HG02623 (cell line): ENCODE results near the gene GLS2.
"Not testable (repeated sequence)": the region's sequence is repeated elsewhere in the genome, so short reads cannot be mapped to it uniquely, and the experiment has no call there.

Experiments
- ATAC-seq: cut with Tn5 transposase; IDR thresholded peaks from one replicate; pipeline ENCODE4 v1.9.1; 2021; ENCODE audit warnings: moderate library complexity; ENCODE audit not compliant: unreplicated experiment

GLS2 gene

GRCh38 chr12:56493409-56494105 lies 5.6 kb upstream of the GLS2 start:
- not testable (repeated sequence) for ATAC-seq

GRCh38 chr12:56490360-56490759 lies 2.4 kb upstream of the GLS2 start:
- no peak for ATAC-seq

GRCh38 chr12:56487448-56488040 lies 417 bp downstream of the GLS2 start:
- ATAC-seq, result no peak

- no peak for ATAC-seq
These were observed 1.3 kb downstream of the GLS2 start for GRCh38 chr12:56486694-56487093.

- no peak for ATAC-seq
These were observed 3.4 kb downstream of the GLS2 start for GRCh38 chr12:56484566-56484965.

- no peak for ATAC-seq
These were observed 8.3 kb downstream of the GLS2 start for GRCh38 chr12:56479625-56480024.

GRCh38 chr12:56477521-56478225 lies 10.3 kb downstream of the GLS2 start:
- ATAC-seq, result no peak

GRCh38 chr12:56476972-56477432 lies 11.0 kb downstream of the GLS2 start:
- no peak for ATAC-seq

- no peak for ATAC-seq
These were observed 11.8 kb downstream of the GLS2 start for GRCh38 chr12:56476143-56476542.

- no peak for ATAC-seq
These were observed 13.6 kb downstream of the GLS2 start for GRCh38 chr12:56474389-56474788.

- no peak for ATAC-seq
These were observed 18.7 kb downstream of the GLS2 start for GRCh38 chr12:56469007-56469930.

- peak; percentile 84 for ATAC-seq
These were observed 19.6 kb downstream of the GLS2 start, which contains the start of gene SPRYD4 for GRCh38 chr12:56468216-56469006. TSS of gene SPRYD4 (plus strand) at chr12:56468578. CDS start at chr12:56468592, 14 bp downstream.

GRCh38 chr12:56462565-56462964 lies 25.4 kb downstream of the GLS2 start:
- no peak for ATAC-seq

- ATAC-seq, result no peak
These were observed 26.5 kb downstream of the GLS2 start for GRCh38 chr12:56461235-56462159.

- no peak for ATAC-seq
These were observed 30.1 kb downstream of the GLS2 start for GRCh38 chr12:56457817-56458216.

GRCh38 chr12:56454557-56454956 lies 33.4 kb downstream of the GLS2 start, which contains the start of gene MIP:
TSS of gene MIP (minus strand) at chr12:56454657. CDS start at chr12:56454613, 44 bp downstream.
- ATAC-seq, result no peak

GRCh38 chr12:56451147-56451546 lies 36.8 kb downstream of the GLS2 start:
- no peak for ATAC-seq

GRCh38 chr12:56450241-56450640 lies 37.7 kb downstream of the GLS2 start:
- ATAC-seq, result no peak

GRCh38 chr12:56449622-56449984 lies 38.4 kb downstream of the GLS2 start:
- no peak for ATAC-seq
